ENCODE data around the gene KCNN1. TPM values are rescaled to one million over a fixed set of nuclear protein-coding genes. Genes with fewer than 3 reads are reported as not detected.

The KCNN1 gene
- total RNA-seq, 1 experiment from 2014 or later: 0.61 TPM

DNA sequence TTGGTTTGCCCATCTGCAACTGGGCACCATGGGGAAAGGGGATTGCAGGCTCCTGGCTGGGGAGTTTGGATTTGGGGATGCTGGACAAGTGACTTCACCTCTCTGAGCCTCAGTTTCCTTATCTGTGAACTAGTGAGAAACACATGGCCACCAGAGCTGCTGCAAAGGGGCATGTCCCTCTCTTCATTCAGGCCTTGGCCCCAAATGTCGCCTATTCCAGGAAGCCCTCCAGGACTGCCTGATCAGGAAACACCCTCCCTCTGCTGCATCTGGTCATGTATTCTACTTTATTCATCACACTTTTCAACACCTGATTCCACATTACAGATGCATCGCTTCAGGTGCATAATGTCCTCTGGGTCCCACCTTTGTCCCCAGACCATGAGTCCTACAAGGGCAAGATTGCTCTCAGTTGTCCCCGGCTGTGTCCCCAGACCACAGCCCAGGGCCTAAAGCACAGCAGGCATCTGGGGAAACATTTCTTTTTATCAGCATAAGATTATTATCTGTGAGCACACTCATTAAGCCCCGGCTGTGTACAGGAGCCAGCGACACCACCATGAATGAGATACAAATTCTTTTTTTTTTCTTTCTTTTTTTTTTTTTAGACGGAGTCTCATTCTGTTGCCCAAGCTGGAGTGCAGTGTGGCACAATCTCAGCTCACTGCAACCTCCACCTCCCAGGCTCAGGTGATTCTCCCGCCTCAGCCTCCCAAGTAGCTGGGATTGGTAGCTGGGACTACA, 78.6 kb downstream of the KCNN1 start:
- CTCF ChIA-PET: no interaction called here
- H3K36me3 ChIP-seq (ENCODE audit: control insufficient read depth in 1 of 2, insufficient read depth in 2 of 2, low read length in 2 of 2): no peaks in the 10 kb centered on the region
- H3K9ac ChIP-seq (ENCODE audit: low read length): peak overlapping the region; percentile 33; the same call in 1 of the 2 replicates
- H3K9me3 ChIP-seq (ENCODE audit: control insufficient read depth in 1 of 2, insufficient read depth in 1 of 2, low read depth in 1 of 2, low read length in 2 of 2): no peaks in the 10 kb centered on the region; a peak in 1 of 4 replicates
- H3K4me1 ChIP-seq (ENCODE audit: control insufficient read depth in 1 of 2, insufficient read depth in 2 of 2, low read length in 2 of 2): peaks cover 14 to 20% of the 10 kb centered on the region in 2 experiments
- BruUV-seq (replicated peaks): no TSS peak
- intact Hi-C loops (cut with micrococcal nuclease): no loop called here
- peak overlapping the region; percentile 76 for H3K4me2 ChIP-seq (ENCODE audit: low read length)
- no peaks in the 10 kb centered on the region for H4K20me1 ChIP-seq (ENCODE audit: insufficient read depth)
- H3K27me3 ChIP-seq (ENCODE audit: insufficient read depth, low read length): no peaks in the 10 kb centered on the region
- peak overlapping the region; percentile 93 for H2AFZ ChIP-seq (ENCODE audit: low read depth, low read length, poor library complexity, severe bottlenecking)
- peak; percentile 8 for ATAC-seq
- peak overlapping the region; percentile 49 for H3K27ac ChIP-seq (ENCODE audit: low read depth, low read length)
- peak overlapping the region in 1 of 2 experiments; percentile 28; a peak in 1 of 4 replicates for H3K4me3 ChIP-seq (replicated peaks in 1 of 2; ENCODE audit: low read depth in 1 of 2, low read length in 2 of 2)
- DNase-seq (ENCODE audit: low read depth, low spot score): no peak
- RAD21 ChIA-PET (ENCODE audit: low non-redundant PET in 1 of 2, low total read pairs in 2 of 2, uncharacterized antibody in 2 of 2, unreplicated experiment in 2 of 2): no interaction called here
- no peaks in the 10 kb centered on the region for H3K9me2 ChIP-seq (ENCODE audit: insufficient read depth)
- TF ChIP-seq SIN3A (IDR thresholded peaks at IDR 0.05; ENCODE audit: low read depth): no peak
- no peak for TF ChIP-seq JUND (IDR thresholded peaks at IDR 0.05)
- no peak for TF ChIP-seq EZH2 (IDR thresholded peaks at IDR 0.05)
- no peak for TF ChIP-seq YY1 (IDR thresholded peaks at IDR 0.05; ENCODE audit: extremely low read depth, insufficient replicate concordance, low read depth, low read length)
- TF ChIP-seq, protein P1, sequence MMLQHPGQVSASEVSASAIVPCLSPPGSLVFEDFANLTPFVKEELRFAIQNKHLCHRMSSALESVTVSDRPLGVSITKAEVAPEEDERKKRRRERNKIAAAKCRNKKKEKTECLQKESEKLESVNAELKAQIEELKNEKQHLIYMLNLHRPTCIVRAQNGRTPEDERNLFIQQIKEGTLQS (IDR thresholded peaks at IDR 0.05): no peak
- no peak for TF ChIP-seq CBX3 (IDR thresholded peaks at IDR 0.05; ENCODE audit: low read depth)
- no peak for TF ChIP-seq SP1 (IDR thresholded peaks at IDR 0.05; ENCODE audit: low read depth)
- no peak for TF ChIP-seq POLR2A (IDR thresholded peaks at IDR 0.05; ENCODE audit: borderline replicate concordance, extremely low read depth, insufficient read depth, insufficient read length)
- H3K79me2 ChIP-seq (ENCODE audit: insufficient read depth, low read length): no peaks in the 10 kb centered on the region
- POLR2A ChIA-PET: interaction anchor here (0.6 kb wide), 1 partner anchor 538 kb away, joined by 3 read pairs; no protein-coding TSS in a partner anchor

DNA sequence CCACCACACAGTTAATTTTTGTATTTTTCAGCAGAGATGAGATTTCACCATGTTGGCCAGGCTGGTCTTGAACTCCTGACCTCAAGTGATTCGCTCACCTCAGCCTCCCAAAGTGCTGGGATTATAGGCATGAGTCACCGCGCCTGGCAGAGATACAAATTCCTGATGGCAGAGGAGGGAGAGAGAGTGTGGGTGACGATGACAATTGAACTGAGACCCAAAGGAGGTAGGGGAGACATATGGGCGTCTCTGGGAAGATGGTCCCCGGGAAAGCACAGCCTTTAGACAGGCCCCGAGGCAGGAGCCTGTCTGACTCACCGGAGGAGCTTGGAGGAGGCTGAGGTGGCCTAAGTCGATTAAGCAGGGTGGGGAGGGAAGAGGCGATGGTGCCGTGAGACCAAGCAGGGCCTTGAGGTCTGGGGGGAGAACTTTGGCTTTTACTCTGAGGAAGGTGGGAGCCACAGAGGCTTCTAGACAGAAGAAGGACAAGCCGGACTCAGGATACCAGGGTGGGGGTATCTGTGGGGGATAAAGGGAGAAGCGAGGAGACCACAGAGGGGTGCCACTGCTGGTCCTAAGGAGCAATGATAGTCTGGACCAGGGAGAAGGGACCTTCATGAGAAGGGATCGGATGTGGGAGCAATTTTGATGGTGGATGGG, 79.3 kb downstream of the KCNN1 start:
- H3K27ac ChIP-seq (ENCODE audit: low read depth, low read length): peak overlapping the region; percentile 49
- peaks cover 14 to 20% of the 10 kb centered on the region in 2 experiments for H3K4me1 ChIP-seq (ENCODE audit: control insufficient read depth in 1 of 2, insufficient read depth in 2 of 2, low read length in 2 of 2)
- RAD21 ChIA-PET (ENCODE audit: low non-redundant PET in 1 of 2, low total read pairs in 2 of 2, uncharacterized antibody in 2 of 2, unreplicated experiment in 2 of 2): no interaction called here
- peak overlapping the region; percentile 93 for H2AFZ ChIP-seq (ENCODE audit: low read depth, low read length, poor library complexity, severe bottlenecking)
- intact Hi-C loops (cut with micrococcal nuclease): no loop called here
- no peaks in the 10 kb centered on the region for H3K27me3 ChIP-seq (ENCODE audit: insufficient read depth, low read length)
- no peaks in the 10 kb centered on the region for H3K9me2 ChIP-seq (ENCODE audit: insufficient read depth)
- no TSS peak for BruUV-seq (replicated peaks)
- ATAC-seq (peak; percentile 85), DNase-seq (ENCODE audit: low read depth, low spot score) (peak; percentile 37)
- H3K4me2 ChIP-seq (ENCODE audit: low read length): peak overlapping the region; percentile 76
- no peaks in the 10 kb centered on the region for H3K79me2 ChIP-seq (ENCODE audit: insufficient read depth, low read length)
- H4K20me1 ChIP-seq (ENCODE audit: insufficient read depth): no peaks in the 10 kb centered on the region
- peak overlapping the region in 1 of 2 experiments; percentile 28; a peak in 1 of 4 replicates for H3K4me3 ChIP-seq (replicated peaks in 1 of 2; ENCODE audit: low read depth in 1 of 2, low read length in 2 of 2)
- POLR2A ChIA-PET: no interaction called here
- peak overlapping the region; percentile 33 for H3K9ac ChIP-seq (ENCODE audit: low read length)
- CTCF ChIA-PET: no interaction called here
- TF ChIP-seq FOSL1 (IDR thresholded peaks at IDR 0.05; ENCODE audit: low read depth) (peak; percentile 69), YY1 (IDR thresholded peaks at IDR 0.05; ENCODE audit: extremely low read depth, insufficient replicate concordance, low read depth, low read length) (no peak), JUND (IDR thresholded peaks at IDR 0.05) (peak; percentile 70; the same call in 1 of the 2 replicates)
- no peaks in the 10 kb centered on the region for H3K9me3 ChIP-seq (ENCODE audit: control insufficient read depth in 1 of 2, insufficient read depth in 1 of 2, low read depth in 1 of 2, low read length in 2 of 2)
- no peaks in the 10 kb centered on the region for H3K36me3 ChIP-seq (ENCODE audit: control insufficient read depth in 1 of 2, insufficient read depth in 2 of 2, low read length in 2 of 2)

All from HCT116 (cell line).